HEK293 (cell line): Measurements from ENCODE around the gene E4F1.

ENCODE experiments used
- IKZF3 ChIP-seq: fragments of 450-650 bp; IDR thresholded peaks from 2 replicates; pipeline ENCODE4 v1.5.0; 2018; ENCODE audit warnings: missing biosample characterization, mild to moderate bottlenecking, missing genetic modification characterization, moderate library complexity
- MYNN ChIP-seq: fragments of 450-650 bp; formaldehyde crosslinking; IDR thresholded peaks from 2 replicates; pipeline ENCODE4 v1.5.1; 2016; ENCODE audit warnings: missing biosample characterization, missing genetic modification characterization, borderline replicate concordance
- MZF1 ChIP-seq: fragments of 450-650 bp; formaldehyde crosslinking; IDR thresholded peaks from 2 replicates; pipeline ENCODE4 v1.5.1; 2017; ENCODE audit warnings: missing biosample characterization, missing genetic modification characterization, borderline replicate concordance
- RBAK ChIP-seq: fragments of 450-650 bp; formaldehyde crosslinking; IDR thresholded peaks from 2 replicates; pipeline ENCODE4 v1.5.1; 2016; ENCODE audit warnings: missing biosample characterization, missing genetic modification characterization
- YY1 ChIP-seq: fragments of 450-650 bp; formaldehyde crosslinking; IDR thresholded peaks from 2 replicates; pipeline ENCODE4 v1.5.1; 2018; ENCODE audit warnings: missing biosample characterization, missing genetic modification characterization
- ZBTB20 ChIP-seq: fragments of 450-650 bp; formaldehyde crosslinking; IDR thresholded peaks from 2 replicates; pipeline ENCODE4 v1.5.1; 2016; ENCODE audit warnings: missing biosample characterization, missing genetic modification characterization
- ZFP3 ChIP-seq: fragments of 450-650 bp; formaldehyde crosslinking; IDR thresholded peaks from 2 replicates; pipeline ENCODE4 v1.5.1; 2016; ENCODE audit warnings: low read depth, missing biosample characterization, missing genetic modification characterization
- ZNF624 ChIP-seq: fragments of 450-650 bp; formaldehyde crosslinking; IDR thresholded peaks from 2 replicates; pipeline ENCODE4 v1.5.1; 2017; ENCODE audit warnings: missing biosample characterization, missing genetic modification characterization
- ZNF654 ChIP-seq: fragments of 450-650 bp; formaldehyde crosslinking; IDR thresholded peaks from 2 replicates; pipeline ENCODE4 v1.5.1; 2016; ENCODE audit warnings: low read depth, missing biosample characterization, missing genetic modification characterization
- ZNF843 ChIP-seq: fragments of 450-650 bp; formaldehyde crosslinking; IDR thresholded peaks from 2 replicates; pipeline ENCODE4 v1.5.1; 2016; ENCODE audit warnings: missing biosample characterization, missing genetic modification characterization
- ZSCAN23 ChIP-seq: fragments of 450-650 bp; formaldehyde crosslinking; IDR thresholded peaks from 2 replicates; pipeline ENCODE4 v1.5.1; 2016; ENCODE audit warnings: missing biosample characterization, missing genetic modification characterization
- TF ChIP-seq, protein P1 (sequence below): fragments of 450-650 bp; formaldehyde crosslinking; IDR thresholded peaks from 2 replicates; pipeline ENCODE4 v1.5.1; 2017; ENCODE audit warnings: missing biosample characterization, missing genetic modification characterization
- TF ChIP-seq, protein P2 (sequence below): fragments of 450-650 bp; formaldehyde crosslinking; IDR thresholded peaks from 2 replicates; pipeline ENCODE4 v1.5.1; 2016; ENCODE audit warnings: missing biosample characterization, missing genetic modification characterization

DNA sequence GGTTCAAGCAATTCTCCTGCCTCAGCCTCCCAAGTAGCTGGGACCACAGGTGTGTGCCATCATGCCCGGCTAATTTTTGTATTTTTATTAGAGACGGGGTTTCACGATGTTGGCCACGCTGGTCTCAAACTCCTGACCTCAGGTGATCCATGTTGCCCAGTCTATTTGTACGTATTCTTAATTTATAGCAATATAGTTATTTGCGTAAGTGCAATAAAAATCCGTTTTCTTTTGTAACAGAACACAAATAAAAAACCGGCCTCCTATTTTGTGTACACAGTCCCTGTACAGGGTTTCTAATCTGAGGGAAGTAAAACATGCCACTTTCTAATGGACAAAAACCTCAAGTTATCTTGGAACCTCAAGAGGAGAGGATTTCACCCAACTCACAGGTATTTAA, 36.9 kb downstream of the E4F1 start:
- TF ChIP-seq ZNF654 (tag by site-specific recombination) (no peak), YY1 (no peak), RBAK (no peak), ZNF843 (no peak), ZBTB20 (tag by site-specific recombination) (no peak), ZNF624 (tag by site-specific recombination) (no peak), IKZF3 (tag by site-specific recombination) (no peak), ZFP3 (tag by site-specific recombination) (no peak), MYNN (tag by site-specific recombination) (no peak), ZSCAN23 (no peak), MZF1 (tag by site-specific recombination) (no peak)
- TF ChIP-seq, protein P1, sequence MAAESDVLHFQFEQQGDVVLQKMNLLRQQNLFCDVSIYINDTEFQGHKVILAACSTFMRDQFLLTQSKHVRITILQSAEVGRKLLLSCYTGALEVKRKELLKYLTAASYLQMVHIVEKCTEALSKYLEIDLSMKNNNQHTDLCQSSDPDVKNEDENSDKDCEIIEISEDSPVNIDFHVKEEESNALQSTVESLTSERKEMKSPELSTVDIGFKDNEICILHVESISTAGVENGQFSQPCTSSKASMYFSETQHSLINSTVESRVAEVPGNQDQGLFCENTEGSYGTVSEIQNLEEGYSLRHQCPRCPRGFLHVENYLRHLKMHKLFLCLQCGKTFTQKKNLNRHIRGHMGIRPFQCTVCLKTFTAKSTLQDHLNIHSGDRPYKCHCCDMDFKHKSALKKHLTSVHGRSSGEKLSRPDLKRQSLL (tag by site-specific recombination): no peak
- TF ChIP-seq, protein P2, sequence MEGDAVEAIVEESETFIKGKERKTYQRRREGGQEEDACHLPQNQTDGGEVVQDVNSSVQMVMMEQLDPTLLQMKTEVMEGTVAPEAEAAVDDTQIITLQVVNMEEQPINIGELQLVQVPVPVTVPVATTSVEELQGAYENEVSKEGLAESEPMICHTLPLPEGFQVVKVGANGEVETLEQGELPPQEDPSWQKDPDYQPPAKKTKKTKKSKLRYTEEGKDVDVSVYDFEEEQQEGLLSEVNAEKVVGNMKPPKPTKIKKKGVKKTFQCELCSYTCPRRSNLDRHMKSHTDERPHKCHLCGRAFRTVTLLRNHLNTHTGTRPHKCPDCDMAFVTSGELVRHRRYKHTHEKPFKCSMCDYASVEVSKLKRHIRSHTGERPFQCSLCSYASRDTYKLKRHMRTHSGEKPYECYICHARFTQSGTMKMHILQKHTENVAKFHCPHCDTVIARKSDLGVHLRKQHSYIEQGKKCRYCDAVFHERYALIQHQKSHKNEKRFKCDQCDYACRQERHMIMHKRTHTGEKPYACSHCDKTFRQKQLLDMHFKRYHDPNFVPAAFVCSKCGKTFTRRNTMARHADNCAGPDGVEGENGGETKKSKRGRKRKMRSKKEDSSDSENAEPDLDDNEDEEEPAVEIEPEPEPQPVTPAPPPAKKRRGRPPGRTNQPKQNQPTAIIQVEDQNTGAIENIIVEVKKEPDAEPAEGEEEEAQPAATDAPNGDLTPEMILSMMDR (tag by site-specific recombination): no peak
